MM.1S (cell line): Measurements from ENCODE around the gene SOX10.

Source experiments
- CTCF ChIP-seq: fragments of 300-600 bp; sonication (generic); IDR thresholded peaks from 2 replicates; pipeline ENCODE4 v1.5.1; 2016; ENCODE audit warnings: antibody characterized with exemption, low read length, mixed read lengths
- EZH2 ChIP-seq: fragments of 300-600 bp; sonication (generic); optimal IDR thresholded peaks from 2 replicates; pipeline ENCODE3; 2017; ENCODE audit warnings: low read depth, mild to moderate bottlenecking, antibody characterized with exemption, low read length, mixed read lengths

DNA sequence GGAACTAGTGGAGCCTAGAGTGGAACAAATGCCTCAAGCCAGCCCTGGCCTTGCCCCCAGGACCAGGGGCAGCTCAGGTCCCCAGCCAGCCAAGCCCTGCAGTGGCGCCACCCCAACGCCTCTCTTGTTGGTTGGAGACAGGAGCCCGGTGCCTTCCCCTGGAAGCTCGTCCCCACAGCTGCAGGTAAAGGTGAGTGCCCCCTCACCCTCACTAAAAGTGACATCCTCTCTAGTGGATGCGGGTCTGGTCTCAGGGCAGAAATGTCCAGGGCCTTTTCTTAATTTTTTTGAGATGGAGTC lies 56.8 kb downstream of the SOX10 start:
- TF ChIP-seq CTCF: no peak
- TF ChIP-seq EZH2: no peak
